ENCODE measurements around the gene INA.

INA gene

DNA sequence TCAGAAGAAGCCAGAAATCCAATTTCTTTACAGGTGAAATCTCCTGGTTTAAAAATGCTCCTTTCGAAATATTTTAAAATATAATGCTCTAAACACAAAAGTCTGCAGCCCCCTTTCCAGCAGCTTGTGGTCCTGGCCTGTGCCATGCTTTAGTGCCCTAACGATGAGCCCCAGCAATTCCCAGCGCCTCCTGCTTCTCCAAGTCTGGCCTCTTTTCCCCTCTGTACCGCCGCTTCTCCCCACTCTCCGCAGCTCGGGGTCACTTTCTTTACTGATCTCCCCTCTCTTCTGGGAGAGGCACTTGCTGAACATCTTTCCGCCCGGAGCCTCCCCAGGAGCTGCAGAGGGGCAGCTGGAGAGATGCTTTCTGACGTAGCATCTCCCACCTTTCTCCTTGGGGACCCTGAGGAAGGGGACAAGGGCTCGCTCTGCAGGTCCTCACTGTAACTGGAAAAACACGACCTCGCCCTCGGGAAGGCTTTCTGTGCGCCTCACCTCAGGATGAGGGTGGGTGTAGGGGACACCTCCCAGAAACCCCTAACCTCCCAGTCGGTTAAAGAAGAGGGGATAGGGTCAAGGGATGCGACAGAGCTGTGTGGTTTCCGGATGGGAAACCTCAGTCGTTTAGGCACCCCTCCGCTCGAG lies 565 bp upstream of the INA start:
- no peak for DNase-seq

DNA sequence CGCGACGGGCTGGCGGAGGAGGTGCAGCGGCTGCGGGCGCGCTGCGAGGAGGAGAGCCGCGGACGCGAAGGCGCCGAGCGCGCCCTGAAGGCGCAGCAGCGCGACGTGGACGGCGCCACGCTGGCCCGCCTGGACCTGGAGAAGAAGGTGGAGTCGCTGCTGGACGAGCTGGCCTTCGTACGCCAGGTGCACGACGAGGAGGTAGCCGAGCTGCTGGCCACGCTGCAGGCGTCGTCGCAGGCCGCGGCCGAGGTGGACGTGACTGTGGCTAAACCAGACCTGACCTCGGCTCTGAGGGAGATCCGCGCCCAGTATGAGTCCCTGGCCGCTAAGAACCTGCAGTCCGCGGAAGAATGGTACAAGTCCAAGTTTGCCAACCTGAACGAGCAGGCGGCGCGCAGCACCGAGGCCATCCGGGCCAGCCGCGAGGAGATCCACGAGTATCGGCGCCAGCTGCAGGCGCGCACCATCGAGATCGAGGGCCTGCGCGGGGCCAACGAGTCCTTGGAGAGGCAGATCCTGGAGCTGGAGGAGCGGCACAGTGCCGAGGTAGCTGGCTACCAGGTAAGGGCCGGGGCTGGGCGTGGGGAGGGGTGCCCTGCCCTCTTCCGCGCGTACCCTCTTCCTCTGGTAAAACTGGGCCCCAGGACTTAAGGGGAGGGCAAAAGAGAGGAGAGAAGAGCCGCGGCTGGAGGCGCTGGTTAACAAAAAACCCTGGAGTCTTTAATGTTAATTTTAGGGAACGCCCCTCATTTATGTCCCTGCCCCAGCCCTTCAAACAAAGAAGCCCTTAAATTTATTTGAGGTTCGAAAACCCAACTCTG lies 987 bp downstream of the INA start:
- DNase-seq, result no peak

- no peak for DNase-seq
Measured at GRCh38 chr10:103278537-103278823, 1.5 kb downstream of the INA start.

DNA sequence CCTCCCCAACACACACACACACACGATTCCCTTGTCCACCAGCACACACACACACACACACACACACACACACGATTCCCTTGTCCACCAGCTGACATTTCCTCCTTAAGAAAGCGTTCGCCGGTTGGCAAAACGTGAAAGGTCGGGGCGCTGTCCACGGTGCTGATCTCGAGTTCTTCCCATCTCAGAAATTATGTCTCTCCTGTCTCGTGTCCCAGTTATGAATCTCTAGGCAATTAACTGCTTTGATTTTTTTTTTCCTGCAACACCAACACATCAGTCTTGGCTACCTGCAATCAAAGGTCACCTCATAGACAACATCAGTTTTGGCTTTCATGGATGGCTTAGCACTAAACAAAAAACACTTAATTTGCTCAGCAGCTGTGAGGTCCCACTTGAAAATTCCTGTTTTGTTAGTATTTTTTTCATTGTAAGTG lies 1.9 kb downstream of the INA start:
- DNase-seq, result no peak

GRCh38 chr10:103280031-103280430 lies 3.1 kb downstream of the INA start:
- DNase-seq, result no peak

DNA sequence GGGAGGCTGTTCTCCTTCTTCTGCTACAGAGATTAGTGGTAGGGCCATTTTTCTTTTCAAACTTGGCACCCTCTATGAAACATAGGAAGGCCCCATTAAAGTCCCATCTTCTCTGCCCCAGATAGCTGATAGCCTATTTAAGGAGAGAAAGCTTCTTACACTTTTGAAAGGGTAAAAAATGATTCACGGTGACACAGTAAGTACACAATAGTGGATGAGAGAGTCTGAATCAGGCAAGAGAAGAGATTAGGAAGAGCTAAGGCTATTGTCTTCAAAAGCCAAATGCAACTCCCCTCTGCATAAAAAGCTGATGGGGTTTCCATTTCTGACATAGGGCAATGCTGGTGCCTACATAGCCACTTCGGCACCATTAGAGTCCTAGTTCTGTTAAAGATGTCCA lies 3.6 kb downstream of the INA start:
- DNase-seq, result no peak

GRCh38 chr10:103281753-103282152 lies 4.8 kb downstream of the INA start:
- peak; percentile 17 for DNase-seq

DNA sequence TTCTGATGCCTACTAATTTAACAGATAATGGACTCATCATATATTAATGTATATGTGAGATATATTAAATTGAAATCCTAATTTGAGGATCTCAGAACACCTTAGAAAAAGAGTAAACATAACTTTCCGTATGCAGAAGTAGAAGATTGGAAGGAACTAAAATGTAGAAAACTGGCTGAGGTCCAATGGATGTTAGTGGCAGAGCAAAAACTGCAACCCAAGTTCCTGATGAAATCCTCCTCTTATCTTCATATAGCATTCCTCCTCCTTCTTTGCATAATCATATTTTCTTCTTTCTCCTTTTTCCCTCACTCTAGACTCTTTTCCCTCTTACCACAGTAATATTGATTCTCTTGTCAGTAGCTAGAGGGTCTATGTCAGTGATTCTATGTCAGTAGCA lies 6.0 kb downstream of the INA start:
- DNase-seq, result no peak

DNA sequence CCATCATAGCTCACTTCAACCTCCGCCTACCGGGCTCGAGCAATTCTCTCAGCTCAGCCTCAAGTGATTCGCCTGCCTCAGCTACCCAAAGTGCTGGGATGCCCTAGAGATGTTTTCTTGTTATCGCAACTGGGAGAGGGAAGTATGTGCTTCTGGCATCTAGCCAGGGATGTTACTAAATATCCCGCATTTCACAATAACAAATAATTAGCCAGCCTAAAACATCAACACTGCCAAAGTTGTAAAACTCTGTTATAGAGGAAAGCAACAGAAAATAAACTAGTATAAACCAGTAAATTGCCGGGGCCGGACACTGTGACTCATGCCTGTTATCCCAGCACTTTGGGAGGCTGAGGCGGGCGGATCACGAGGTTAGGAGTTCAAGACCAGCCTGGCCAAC lies 7.2 kb downstream of the INA start:
- peak; percentile 47 for DNase-seq

GRCh38 chr10:103287992-103288391 lies 11.1 kb downstream of the INA start:
- DNase-seq, result no peak

DNA sequence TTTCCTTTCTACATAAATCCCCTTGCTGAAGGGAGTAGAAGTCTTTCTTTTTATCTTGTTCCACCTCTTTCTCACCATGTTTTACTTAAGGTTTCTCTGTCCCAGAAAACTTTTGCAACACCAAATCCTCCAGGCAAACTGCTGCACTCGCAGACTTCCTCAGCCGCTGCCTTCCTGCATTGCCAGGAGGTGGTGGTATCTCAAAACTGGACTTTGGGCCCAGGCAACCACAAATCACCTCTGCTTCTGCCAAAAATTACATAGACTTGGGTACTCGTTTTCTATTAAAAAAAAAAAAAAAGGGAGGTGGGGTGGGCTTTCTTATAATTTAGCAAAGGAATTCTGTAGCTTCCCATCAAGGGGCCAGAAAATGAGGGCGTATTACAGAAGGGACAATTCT lies 14.7 kb downstream of the INA start:
- DNase-seq, result no peak

GRCh38 chr10:103295374-103296015 lies 18.6 kb downstream of the INA start:
- DNase-seq, result peak; percentile 82

DNA sequence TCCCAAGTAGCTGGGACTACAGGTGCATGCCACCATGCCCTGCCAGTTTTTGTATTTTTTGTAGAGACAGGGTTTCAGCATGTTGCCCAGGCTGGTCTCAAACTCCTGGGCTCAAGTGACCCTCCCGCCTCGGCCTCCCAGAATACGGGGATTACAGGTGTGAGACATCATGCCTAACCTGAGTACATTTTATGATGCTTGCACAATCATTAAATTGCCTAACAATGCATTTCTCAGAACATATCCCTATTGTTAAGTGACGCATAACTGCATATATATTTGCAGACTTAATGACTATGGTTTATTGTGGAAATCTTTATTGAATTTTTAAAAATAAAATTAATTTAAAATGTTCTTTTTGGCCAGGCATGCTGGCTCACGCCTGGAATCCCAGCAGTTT lies 30.7 kb downstream of the INA start:
- DNase-seq, result no peak

DNA sequence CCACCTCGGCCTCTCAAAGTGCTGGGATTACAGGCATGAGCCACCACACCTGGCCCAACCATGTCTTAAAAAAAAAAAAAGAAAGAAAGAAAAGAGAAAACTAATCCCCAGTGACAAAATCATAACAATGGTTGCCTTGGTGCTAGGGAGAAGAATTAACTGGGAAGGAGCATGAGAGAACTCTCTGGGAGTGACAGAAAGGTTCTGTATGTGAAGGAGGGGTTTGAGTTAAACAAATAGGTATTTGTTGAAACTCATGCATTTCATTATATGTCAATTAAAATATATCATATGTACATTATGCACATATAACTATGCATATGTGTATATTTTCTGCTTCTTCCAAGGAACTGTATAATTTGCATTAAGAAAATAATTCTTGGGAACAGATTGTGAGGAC lies 33.3 kb downstream of the INA start:
- DNase-seq, result no peak

DNA sequence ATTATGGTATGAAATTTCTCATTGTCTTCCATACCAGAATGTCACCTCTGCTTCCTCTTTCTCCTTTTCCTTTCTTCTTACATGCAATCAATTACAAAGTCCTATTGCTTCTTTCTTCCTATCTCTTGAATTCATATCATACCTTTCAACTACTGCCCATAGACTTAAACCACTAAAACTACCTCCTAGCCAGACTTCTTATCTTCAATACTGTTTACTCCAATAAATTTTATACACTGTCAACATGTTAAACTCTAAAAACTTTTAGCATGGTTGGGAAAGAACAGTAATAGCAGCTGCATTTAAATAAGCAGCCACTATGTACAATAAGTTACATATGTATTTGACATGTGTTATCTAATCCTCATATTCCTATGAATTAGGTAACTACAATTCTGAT lies 39.1 kb downstream of the INA start:
- DNase-seq, result no peak

- no peak for DNase-seq
Measured at GRCh38 chr10:103327906-103328305, 51.0 kb downstream of the INA start.

DNA sequence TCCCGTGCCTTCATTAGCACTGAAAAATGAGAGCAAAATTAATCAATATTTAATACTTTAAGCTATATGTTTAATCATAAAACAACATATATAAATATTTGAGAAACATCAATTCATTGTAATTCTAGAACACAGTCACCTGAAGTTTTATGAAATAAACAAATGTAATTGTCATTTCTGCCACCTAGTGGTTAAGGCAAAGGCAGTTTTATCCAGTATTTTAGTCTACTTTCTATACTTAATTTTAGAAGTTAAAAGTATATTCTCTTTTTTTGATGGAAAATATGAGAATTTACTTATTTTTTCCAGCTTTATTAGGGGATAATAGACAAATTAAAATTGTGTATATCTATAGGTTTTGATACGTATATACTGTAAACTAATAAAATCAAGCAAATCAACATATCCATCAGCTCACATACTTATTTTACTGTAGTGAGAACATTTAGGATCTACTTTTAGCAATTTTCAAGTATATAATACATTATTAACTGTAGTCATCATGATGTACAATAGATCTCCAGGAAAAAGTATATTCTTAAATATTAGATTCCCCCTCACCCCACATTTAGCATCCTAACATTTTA lies 57.1 kb downstream of the INA start:
- DNase-seq, result peak; percentile 42

- no peak for DNase-seq
Measured at GRCh38 chr10:103334567-103334966, 57.6 kb downstream of the INA start.

- no peak for DNase-seq
Measured at GRCh38 chr10:103336370-103336769, 59.4 kb downstream of the INA start.
